HG02798 (cell line): Measurements from ENCODE around the gene KPNA2.

Experiments
- ATAC-seq: cut with Tn5 transposase; IDR thresholded peaks from one replicate; pipeline ENCODE4 v1.9.1; 2021; ENCODE audit warnings: mild to moderate bottlenecking; ENCODE audit not compliant: unreplicated experiment, poor library complexity

Gene KPNA2

GRCh38 chr17:68095205-68095811, 59.8 kb downstream of the KPNA2 start:
- no peak for ATAC-seq

DNA sequence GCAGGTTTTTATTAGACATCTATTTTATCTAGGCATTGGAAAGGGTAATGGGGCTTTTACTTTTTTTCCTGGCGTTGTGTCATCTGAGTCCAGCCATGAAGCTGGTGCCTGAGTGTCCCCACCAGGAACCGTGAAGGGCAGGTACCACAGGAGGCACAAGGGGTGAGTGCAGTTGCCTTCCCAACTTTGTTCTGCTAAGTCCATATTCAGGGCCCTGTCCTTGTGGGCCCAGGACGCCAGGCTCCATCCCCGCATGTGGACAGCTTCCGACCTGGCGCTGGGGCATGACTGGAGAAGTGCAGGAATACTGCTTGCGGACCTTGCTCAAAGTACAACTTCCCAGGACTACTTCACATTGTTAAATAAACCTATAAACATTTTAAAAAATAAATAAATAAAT, 60.6 kb downstream of the KPNA2 start:
- no peak for ATAC-seq
